Panc1 (cell line): ENCODE measurements around the gene MAP3K2.

ENCODE experiments used
- POLR2AphosphoS5 ChIP-seq: IDR thresholded peaks from 2 replicates; pipeline ENCODE4 v1.6.1; 2012; ENCODE audit warnings: mild to moderate bottlenecking, low read depth, low read length, moderate library complexity
- SIN3A ChIP-seq: IDR thresholded peaks from 2 replicates; pipeline ENCODE4 v1.6.1; 2012; ENCODE audit warnings: low read depth, mild to moderate bottlenecking, low read length, moderate library complexity, borderline replicate concordance; ENCODE audit not compliant: insufficient read depth
- TCF7L2 ChIP-seq: IDR thresholded peaks from 2 replicates; pipeline ENCODE4 v1.6.1; 2011; ENCODE audit warnings: mild to moderate bottlenecking, low read depth, low read length, inconsistent platforms
- TF ChIP-seq, protein P1 (sequence below): fragments of 450-650 bp; IDR thresholded peaks from 2 replicates; pipeline ENCODE4 v1.5.1; 2017; ENCODE audit warnings: mild to moderate bottlenecking
- TF ChIP-seq, protein P2 (sequence below), 2 experiments: IDR thresholded peaks; 2 replicates each; pipeline ENCODE4 v1.6.1; 2011 to 2012; ENCODE audit warnings: low read depth in 2 of 2, control low read depth in 1 of 2, low read length in 1 of 2, mild to moderate bottlenecking in 1 of 2, moderate library complexity in 1 of 2; ENCODE audit not compliant: insufficient read depth in 1 of 2

DNA sequence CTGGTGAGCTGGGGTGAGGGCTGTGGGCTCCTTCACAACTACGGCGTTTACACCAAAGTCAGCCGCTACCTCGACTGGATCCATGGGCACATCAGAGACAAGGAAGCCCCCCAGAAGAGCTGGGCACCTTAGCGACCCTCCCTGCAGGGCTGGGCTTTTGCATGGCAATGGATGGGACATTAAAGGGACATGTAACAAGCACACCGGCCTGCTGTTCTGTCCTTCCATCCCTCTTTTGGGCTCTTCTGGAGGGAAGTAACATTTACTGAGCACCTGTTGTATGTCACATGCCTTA lies 41.0 kb upstream of the MAP3K2 start:
- TF ChIP-seq, protein P1, sequence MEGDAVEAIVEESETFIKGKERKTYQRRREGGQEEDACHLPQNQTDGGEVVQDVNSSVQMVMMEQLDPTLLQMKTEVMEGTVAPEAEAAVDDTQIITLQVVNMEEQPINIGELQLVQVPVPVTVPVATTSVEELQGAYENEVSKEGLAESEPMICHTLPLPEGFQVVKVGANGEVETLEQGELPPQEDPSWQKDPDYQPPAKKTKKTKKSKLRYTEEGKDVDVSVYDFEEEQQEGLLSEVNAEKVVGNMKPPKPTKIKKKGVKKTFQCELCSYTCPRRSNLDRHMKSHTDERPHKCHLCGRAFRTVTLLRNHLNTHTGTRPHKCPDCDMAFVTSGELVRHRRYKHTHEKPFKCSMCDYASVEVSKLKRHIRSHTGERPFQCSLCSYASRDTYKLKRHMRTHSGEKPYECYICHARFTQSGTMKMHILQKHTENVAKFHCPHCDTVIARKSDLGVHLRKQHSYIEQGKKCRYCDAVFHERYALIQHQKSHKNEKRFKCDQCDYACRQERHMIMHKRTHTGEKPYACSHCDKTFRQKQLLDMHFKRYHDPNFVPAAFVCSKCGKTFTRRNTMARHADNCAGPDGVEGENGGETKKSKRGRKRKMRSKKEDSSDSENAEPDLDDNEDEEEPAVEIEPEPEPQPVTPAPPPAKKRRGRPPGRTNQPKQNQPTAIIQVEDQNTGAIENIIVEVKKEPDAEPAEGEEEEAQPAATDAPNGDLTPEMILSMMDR, result no peak
- TF ChIP-seq SIN3A, result no peak
- TF ChIP-seq POLR2AphosphoS5, result no peak
- no peak for TF ChIP-seq TCF7L2
- TF ChIP-seq, protein P2, sequence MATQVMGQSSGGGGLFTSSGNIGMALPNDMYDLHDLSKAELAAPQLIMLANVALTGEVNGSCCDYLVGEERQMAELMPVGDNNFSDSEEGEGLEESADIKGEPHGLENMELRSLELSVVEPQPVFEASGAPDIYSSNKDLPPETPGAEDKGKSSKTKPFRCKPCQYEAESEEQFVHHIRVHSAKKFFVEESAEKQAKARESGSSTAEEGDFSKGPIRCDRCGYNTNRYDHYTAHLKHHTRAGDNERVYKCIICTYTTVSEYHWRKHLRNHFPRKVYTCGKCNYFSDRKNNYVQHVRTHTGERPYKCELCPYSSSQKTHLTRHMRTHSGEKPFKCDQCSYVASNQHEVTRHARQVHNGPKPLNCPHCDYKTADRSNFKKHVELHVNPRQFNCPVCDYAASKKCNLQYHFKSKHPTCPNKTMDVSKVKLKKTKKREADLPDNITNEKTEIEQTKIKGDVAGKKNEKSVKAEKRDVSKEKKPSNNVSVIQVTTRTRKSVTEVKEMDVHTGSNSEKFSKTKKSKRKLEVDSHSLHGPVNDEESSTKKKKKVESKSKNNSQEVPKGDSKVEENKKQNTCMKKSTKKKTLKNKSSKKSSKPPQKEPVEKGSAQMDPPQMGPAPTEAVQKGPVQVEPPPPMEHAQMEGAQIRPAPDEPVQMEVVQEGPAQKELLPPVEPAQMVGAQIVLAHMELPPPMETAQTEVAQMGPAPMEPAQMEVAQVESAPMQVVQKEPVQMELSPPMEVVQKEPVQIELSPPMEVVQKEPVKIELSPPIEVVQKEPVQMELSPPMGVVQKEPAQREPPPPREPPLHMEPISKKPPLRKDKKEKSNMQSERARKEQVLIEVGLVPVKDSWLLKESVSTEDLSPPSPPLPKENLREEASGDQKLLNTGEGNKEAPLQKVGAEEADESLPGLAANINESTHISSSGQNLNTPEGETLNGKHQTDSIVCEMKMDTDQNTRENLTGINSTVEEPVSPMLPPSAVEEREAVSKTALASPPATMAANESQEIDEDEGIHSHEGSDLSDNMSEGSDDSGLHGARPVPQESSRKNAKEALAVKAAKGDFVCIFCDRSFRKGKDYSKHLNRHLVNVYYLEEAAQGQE (IDR thresholded peaks at IDR 0.05; ENCODE audit: insufficient read depth in 1 of 2, low read depth in 2 of 2, low read length in 1 of 2), result no peak
